Prostate gland (tissue), 2 donors: Measurements from ENCODE around the gene SPTBN4.

Experiments
- POLR2A ChIP-seq: fragments of 450-650 bp; IDR thresholded peaks from one replicate; pipeline ENCODE4 v1.6.1; 2016; ENCODE audit warnings: antibody characterized with exemption, mild to moderate bottlenecking
- TF ChIP-seq, protein P1 (sequence below), 4 experiments: fragments of 200-600 bp in 2 of 4; fragments of 450-650 bp in 2 of 4; sonication (generic) in 2 of 4; IDR thresholded peaks; 1 replicate in 3 of 4; 2 replicates in 1 of 4; pipeline ENCODE4 v1.5.1; 2016 to 2019; ENCODE audit warnings: antibody characterized with exemption in 4 of 4, mild to moderate bottlenecking in 2 of 4, moderate library complexity in 2 of 4

DNA sequence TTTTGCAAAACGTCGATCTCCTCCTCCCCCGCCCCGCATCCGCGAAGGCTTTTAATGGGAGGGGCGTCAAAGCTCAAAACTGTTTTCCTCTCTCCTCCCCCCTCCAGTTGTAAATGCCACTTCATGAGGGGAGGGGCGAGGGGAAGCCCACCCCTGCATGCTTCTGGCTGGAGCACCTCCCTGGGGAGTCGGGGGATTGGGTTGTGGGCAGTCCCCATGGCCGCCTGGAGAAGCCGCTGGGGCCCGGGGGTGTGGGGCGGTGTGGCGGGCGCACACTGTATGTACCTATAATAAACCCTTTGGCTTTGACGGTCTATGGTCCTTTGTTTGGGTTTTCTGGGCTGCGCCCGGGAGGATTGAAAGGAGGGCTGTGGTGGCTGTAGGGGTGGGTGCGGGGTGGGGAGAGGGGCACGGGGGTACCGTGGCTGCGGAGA, 109.4 kb downstream of the SPTBN4 start:
- no peak for TF ChIP-seq POLR2A
- TF ChIP-seq, protein P1, sequence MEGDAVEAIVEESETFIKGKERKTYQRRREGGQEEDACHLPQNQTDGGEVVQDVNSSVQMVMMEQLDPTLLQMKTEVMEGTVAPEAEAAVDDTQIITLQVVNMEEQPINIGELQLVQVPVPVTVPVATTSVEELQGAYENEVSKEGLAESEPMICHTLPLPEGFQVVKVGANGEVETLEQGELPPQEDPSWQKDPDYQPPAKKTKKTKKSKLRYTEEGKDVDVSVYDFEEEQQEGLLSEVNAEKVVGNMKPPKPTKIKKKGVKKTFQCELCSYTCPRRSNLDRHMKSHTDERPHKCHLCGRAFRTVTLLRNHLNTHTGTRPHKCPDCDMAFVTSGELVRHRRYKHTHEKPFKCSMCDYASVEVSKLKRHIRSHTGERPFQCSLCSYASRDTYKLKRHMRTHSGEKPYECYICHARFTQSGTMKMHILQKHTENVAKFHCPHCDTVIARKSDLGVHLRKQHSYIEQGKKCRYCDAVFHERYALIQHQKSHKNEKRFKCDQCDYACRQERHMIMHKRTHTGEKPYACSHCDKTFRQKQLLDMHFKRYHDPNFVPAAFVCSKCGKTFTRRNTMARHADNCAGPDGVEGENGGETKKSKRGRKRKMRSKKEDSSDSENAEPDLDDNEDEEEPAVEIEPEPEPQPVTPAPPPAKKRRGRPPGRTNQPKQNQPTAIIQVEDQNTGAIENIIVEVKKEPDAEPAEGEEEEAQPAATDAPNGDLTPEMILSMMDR (IDR thresholded peaks at IDR 0.05): no peak
